ENCODE measurements around the gene PPP2R2B.

DNA sequence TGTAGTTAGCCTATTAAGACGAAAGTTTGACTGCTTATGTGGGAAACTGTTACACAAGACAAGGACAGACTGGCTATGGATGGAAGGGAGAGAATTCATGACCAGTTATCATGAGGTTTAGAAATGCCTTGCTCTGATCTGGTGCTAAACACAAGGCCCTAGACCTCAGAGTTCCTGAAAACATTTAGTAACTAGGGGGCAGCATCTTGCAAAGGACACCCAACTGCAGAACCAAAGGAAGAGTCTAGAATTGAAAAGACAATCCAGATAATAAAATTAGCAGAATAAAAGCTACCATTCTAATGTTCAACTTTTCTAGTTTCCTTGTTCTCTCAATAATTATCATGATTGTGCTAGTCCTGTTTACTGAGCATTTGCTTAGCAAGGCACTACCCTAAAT is 232.1 kb downstream of the PPP2R2B start:
- TF ChIP-seq EP300 (IDR thresholded peaks at IDR 0.05; ENCODE audit: low read depth) (no peak), CTCF (IDR thresholded peaks at IDR 0.05) (no peak), POLR2A (IDR thresholded peaks at IDR 0.05) (no peak), POLR2AphosphoS5 (IDR thresholded peaks at IDR 0.05) (no peak)

Measured in transverse colon (tissue), 4 donors.